Muscle of leg (tissue), 11 donors: Measurements from ENCODE around the gene CCDC80. TPM values are rescaled to one million over a fixed set of nuclear protein-coding genes. Genes with fewer than 3 reads are reported as not detected.

Source experiments
- DNase-seq: peaks from one replicate; pipeline ENCODE4 v3.0.0; 2013
- H3K27ac ChIP-seq: one replicate; pipeline ENCODE4 v1.5.1; 2013; ENCODE audit warnings: mild to moderate bottlenecking, low read length, control low read depth
- H3K27me3 ChIP-seq: one replicate; pipeline ENCODE4 v1.6.1; 2013; ENCODE audit warnings: low read length; ENCODE audit not compliant: control insufficient read depth, insufficient read depth
- H3K36me3 ChIP-seq: one replicate; pipeline ENCODE4 v1.6.1; 2013; ENCODE audit warnings: low read length; ENCODE audit not compliant: control insufficient read depth, insufficient read depth
- H3K4me1 ChIP-seq: one replicate; pipeline ENCODE4 v1.6.1; 2013; ENCODE audit warnings: low read length; ENCODE audit not compliant: control insufficient read depth, insufficient read depth
- H3K4me3 ChIP-seq: one replicate; pipeline ENCODE4 v1.5.1; 2013; ENCODE audit warnings: low read length, control low read depth
- H3K9me3 ChIP-seq: replicated peaks from 2 replicates; pipeline ENCODE4 v1.6.1; 2013; ENCODE audit warnings: low read depth, low read length; ENCODE audit not compliant: control insufficient read depth
- WGBS: methylation state at CpG from one replicate; pipeline ENCODE4 v1.1.5; 2013; ENCODE audit warnings: missing lambda C conversion rate; ENCODE audit not compliant: insufficient coverage; 5-methylcytosine and 5-hydroxymethylcytosine counted together
- polyA plus RNA-seq, 8 donors: library from polyadenylated mRNA; unstranded; fragments of 120-200 nt; gene quantifications; one replicate each; pipeline versions ENCODE4 v1.2.1 to v1.2.3, GENCODE V29; 2013; ENCODE audit warnings: inconsistent platforms in 1 of 8, low replicate concordance in 1 of 8; ENCODE audit not compliant: insufficient read length in 8 of 8, insufficient read depth in 1 of 8
- total RNA-seq: library from RNA; stranded (reverse); fragments of 120-200 nt; gene quantifications from one replicate; pipeline ENCODE4 v1.2.4, GENCODE V29; 2013

CCDC80 gene
- total and polyA plus RNA-seq, 9 donors: 27.9 to 97.3 (median 57.8) TPM

- H3K9me3 ChIP-seq: no peaks in the 10 kb centered on the region
- peaks cover 4% of the 10 kb centered on the region for H3K4me1 ChIP-seq
- peaks cover 2% of the 10 kb centered on the region for H3K36me3 ChIP-seq
- no peak for DNase-seq
- no peak overlapping the region for H3K27ac ChIP-seq
- WGBS: no CpG with 5 or more reads among the region's 1 CpG
- no peak overlapping the region for H3K4me3 ChIP-seq
- H3K27me3 ChIP-seq: no peaks in the 10 kb centered on the region
Measured at GRCh38 chr3:112555535-112556170, 85.3 kb downstream of the CCDC80 start.

GRCh38 chr3:112550859-112551258, 90.1 kb downstream of the CCDC80 start:
- DNase-seq: no peak

More at GRCh38 chr3:112550859-112551258, 90.1 kb downstream of the CCDC80 start:
- Histone ChIP-seq H3K4me1 (no peaks in the 10 kb centered on the region), H3K9me3 (no peaks in the 10 kb centered on the region), H3K36me3 (peaks cover 15% of the 10 kb centered on the region), H3K4me3 (no peak overlapping the region), H3K27ac (no peak overlapping the region), H3K27me3 (no peaks in the 10 kb centered on the region)
- no CpG with 5 or more reads among the region's 1 CpG for WGBS

Other genes with a start within 250 kb of the CCDC80 start
- 0.18 TPM for gene BTLA, start 141.7 kb downstream of the CCDC80 start, total RNA-seq
- gene BTLA, start 141.7 kb downstream of the CCDC80 start, polyA plus RNA-seq: under 1 TPM in 6 of 8 donors, not detected in 2; 0.05 to 0.24 (median 0.12) TPM
- 30.3 TPM for gene ATG3, start 79.2 kb downstream of the CCDC80 start, total RNA-seq
- gene ATG3, start 79.2 kb downstream of the CCDC80 start, polyA plus RNA-seq: 10 to 100 TPM; 24.6 to 35.6 (median 31.2) TPM
- 25.0 TPM for gene SLC35A5, start 79.1 kb downstream of the CCDC80 start, total RNA-seq
- 10 to 100 TPM; 20.8 to 30.9 (median 25.1) TPM for gene SLC35A5, start 79.1 kb downstream of the CCDC80 start, polyA plus RNA-seq
- not detected for gene CD200R1L, start 205.7 kb upstream of the CCDC80 start, total RNA-seq
- gene CD200R1L, start 205.7 kb upstream of the CCDC80 start, polyA plus RNA-seq: not detected